GM15510 (cell line): ENCODE measurements around the gene CETP.
A peak's percentile ranks its signal among the peaks of the same experiment; 100 is the strongest.

ENCODE experiments used
- POLR2A ChIP-seq: IDR thresholded peaks from 3 replicates; pipeline ENCODE4 v1.6.1; 2011; ENCODE audit warnings: borderline replicate concordance; ENCODE audit not compliant: insufficient read length; ENCODE audit errors: extremely low read depth

The CETP gene

GRCh38 chr16:56961851-56962281 lies at the start of gene CETP:
CETP (plus strand) TSS chr16:56961950; CDS start chr16:56961980, 30 bp downstream.
- TF ChIP-seq POLR2A = no peak

GRCh38 chr16:56912746-56913708 lies 48.7 kb upstream of the CETP start:
- no peak for TF ChIP-seq POLR2A

GRCh38 chr16:56914896-56915295 lies 46.9 kb upstream of the CETP start:
- no peak for TF ChIP-seq POLR2A

- TF ChIP-seq POLR2A = no peak
Measured at GRCh38 chr16:56915336-56916119, 46.2 kb upstream of the CETP start.

- TF ChIP-seq POLR2A = peak; percentile 34
Measured at GRCh38 chr16:56916571-56917403, 45.0 kb upstream of the CETP start.

DNA sequence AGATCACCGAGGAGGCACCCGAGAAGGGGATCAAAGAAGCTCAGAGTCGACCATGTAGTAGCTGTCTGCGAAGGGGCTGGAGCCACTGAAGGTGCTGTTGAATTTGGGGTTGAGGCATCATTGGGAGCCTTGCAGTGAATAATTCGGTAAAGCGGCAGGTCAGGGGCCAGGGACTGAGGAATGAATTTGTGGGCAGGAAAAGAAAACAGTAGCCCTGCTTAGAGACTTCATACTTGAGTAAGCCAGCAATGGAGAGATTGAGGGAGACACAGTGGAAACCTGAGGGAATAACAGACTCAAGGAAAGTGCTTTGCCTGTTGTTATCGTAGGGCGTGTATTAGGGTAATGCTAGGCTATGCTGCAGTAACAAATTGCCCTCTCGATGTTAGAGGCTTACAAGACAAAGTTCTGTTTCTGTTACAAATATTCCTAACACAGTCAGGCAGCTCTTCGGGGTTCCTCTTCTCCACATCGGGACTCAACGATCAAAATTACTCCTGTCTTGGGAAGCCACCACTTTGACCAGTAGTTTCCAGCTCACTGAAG lies 43.2 kb upstream of the CETP start:
- TF ChIP-seq POLR2A = no peak

GRCh38 chr16:56919099-56919800 lies 42.5 kb upstream of the CETP start:
- TF ChIP-seq POLR2A = no peak

DNA sequence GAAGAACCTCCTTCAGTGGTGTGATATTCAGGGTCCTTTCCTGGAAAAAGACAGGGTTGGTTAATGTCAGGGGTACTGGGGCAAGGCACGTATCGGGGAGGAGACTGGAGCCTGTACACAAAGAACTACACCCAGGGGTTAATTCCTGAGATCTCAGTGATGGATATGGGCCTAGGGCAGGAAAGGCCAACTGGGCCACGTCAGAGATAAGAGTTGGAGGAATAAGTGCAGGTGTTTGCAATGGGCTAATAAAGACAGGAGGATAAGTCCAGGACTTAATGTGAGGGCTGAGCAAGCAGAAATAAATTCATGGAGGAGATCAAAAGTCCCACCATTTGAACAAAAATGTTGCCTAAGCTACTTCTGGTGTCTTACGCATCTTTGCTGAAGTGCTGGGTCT lies 40.2 kb upstream of the CETP start:
- no peak for TF ChIP-seq POLR2A

- TF ChIP-seq POLR2A = no peak
Measured at GRCh38 chr16:56923481-56924091, 38.2 kb upstream of the CETP start.

DNA sequence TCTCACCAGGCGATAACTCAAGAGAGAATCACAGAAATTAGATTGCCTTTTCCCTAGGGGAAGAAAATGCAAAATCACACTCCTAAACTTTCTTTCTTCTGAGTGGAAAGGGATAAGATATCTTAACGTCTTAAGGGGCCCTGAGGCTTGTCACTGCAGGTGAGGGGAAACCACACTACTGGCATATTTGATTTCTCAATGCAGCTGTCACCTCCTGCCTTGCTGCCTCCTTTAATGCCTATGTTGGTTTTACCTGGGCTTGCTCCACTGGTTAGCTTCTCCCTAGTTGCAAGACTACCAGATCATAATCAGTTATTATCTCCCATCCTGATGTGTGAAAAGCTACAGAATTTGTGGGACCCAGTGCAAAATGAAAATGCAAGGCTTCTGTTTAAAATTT lies 34.3 kb upstream of the CETP start:
- TF ChIP-seq POLR2A = no peak

- TF ChIP-seq POLR2A = no peak
Measured at GRCh38 chr16:56929639-56930038, 32.1 kb upstream of the CETP start.

- TF ChIP-seq POLR2A = no peak
Measured at GRCh38 chr16:56930486-56931270, 31.1 kb upstream of the CETP start.
